Measurements from ENCODE around the gene KCNJ14.

The KCNJ14 gene

GRCh38 chr19:48470856-48471255, 15.5 kb downstream of the KCNJ14 start:
- Histone ChIP-seq H3K27me3 (ENCODE audit: control insufficient read depth, insufficient read depth, low read length) (no peaks in the 10 kb centered on the region), H3K79me2 (peaks cover 7% of the 10 kb centered on the region), H3K36me3 (ENCODE audit: control insufficient read depth, insufficient read depth, low read length) (no peaks in the 10 kb centered on the region), H3K9ac (no peak overlapping the region), H3K27ac (no peak overlapping the region), H2AFZ (no peak overlapping the region), H3K4me2 (ENCODE audit: low read length) (no peak overlapping the region), H3K4me3 (ENCODE audit: low read depth, low read length) (peak overlapping the region; percentile 98), H3K4me1 (peaks cover 8% of the 10 kb centered on the region), H3K9me3 (ENCODE audit: control insufficient read depth, low read length) (no peaks in the 10 kb centered on the region)
- TF ChIP-seq CTCF (IDR thresholded peaks at IDR 0.05), result no peak

DNA sequence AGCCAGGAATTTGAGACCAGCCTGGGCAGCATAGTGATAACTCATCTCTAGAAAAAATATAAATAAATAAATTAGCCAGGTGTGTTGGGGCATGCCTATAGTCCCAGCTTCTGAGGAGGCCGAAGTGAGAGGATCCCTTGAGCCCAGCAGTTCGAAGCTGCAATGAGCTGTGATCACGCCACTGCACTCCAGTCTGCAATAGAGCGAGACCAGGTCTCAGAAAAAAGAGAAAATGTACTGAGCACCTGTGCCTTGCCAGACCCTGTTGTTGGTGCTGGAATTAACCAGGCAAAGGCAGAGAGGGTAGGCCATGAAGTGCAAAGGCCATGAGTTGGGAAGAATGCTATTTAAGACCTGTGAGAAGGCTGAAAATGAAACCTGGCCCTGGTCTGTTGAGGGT, 16.5 kb downstream of the KCNJ14 start:
- Histone ChIP-seq H3K9me3 (ENCODE audit: control insufficient read depth, low read length) (no peaks in the 10 kb centered on the region), H3K27ac (no peak overlapping the region), H3K9ac (no peak overlapping the region), H3K4me2 (ENCODE audit: low read length) (no peak overlapping the region), H3K79me2 (peaks cover 7% of the 10 kb centered on the region), H2AFZ (no peak overlapping the region), H3K27me3 (ENCODE audit: control insufficient read depth, insufficient read depth, low read length) (no peaks in the 10 kb centered on the region), H3K4me3 (ENCODE audit: low read depth, low read length) (no peak overlapping the region), H3K4me1 (peaks cover 8% of the 10 kb centered on the region), H3K36me3 (ENCODE audit: control insufficient read depth, insufficient read depth, low read length) (no peaks in the 10 kb centered on the region)
- TF ChIP-seq CTCF (IDR thresholded peaks at IDR 0.05), result no peak

- Histone ChIP-seq H3K27me3 (ENCODE audit: control insufficient read depth, insufficient read depth, low read length) (no peaks in the 10 kb centered on the region), H2AFZ (no peak overlapping the region), H3K9me3 (ENCODE audit: control insufficient read depth, low read length) (no peaks in the 10 kb centered on the region), H3K4me1 (peaks cover 8% of the 10 kb centered on the region), H3K27ac (peak overlapping the region; percentile 21), H3K36me3 (ENCODE audit: control insufficient read depth, insufficient read depth, low read length) (no peaks in the 10 kb centered on the region), H3K79me2 (peaks cover 7% of the 10 kb centered on the region), H3K4me2 (ENCODE audit: low read length) (peak overlapping the region; percentile 22), H3K4me3 (ENCODE audit: low read depth, low read length) (peak overlapping the region; percentile 33), H3K9ac (no peak overlapping the region)
- TF ChIP-seq CTCF (IDR thresholded peaks at IDR 0.05), result no peak
Measured at GRCh38 chr19:48473161-48473966, 18.0 kb downstream of the KCNJ14 start.

- Histone ChIP-seq H3K4me2 (ENCODE audit: low read length) (no peak overlapping the region), H3K4me1 (peaks cover 8% of the 10 kb centered on the region), H3K9me3 (ENCODE audit: control insufficient read depth, low read length) (no peaks in the 10 kb centered on the region), H3K79me2 (peaks cover 7% of the 10 kb centered on the region), H3K9ac (no peak overlapping the region), H3K4me3 (ENCODE audit: low read depth, low read length) (no peak overlapping the region), H3K27ac (no peak overlapping the region), H3K27me3 (ENCODE audit: control insufficient read depth, insufficient read depth, low read length) (no peaks in the 10 kb centered on the region), H2AFZ (no peak overlapping the region), H3K36me3 (ENCODE audit: control insufficient read depth, insufficient read depth, low read length) (no peaks in the 10 kb centered on the region)
- TF ChIP-seq CTCF (IDR thresholded peaks at IDR 0.05), result no peak
Measured at GRCh38 chr19:48474084-48474592, 18.8 kb downstream of the KCNJ14 start.
